HepG2 (cell line): ENCODE data around the gene SGSH. TPM values are rescaled to one million over a fixed set of nuclear protein-coding genes. Genes with fewer than 3 reads are reported as not detected.

Experiments used
- ATAC-seq: fragments of 200-7000 bp; cut with Tn5 transposase; 3 replicates; pipeline ENCODE4 v1.9.1; 2020; ENCODE audit warnings: mild to moderate bottlenecking, moderate library complexity
- BruUV-seq: library from RNA; stranded (reverse); fragments of 400-500 nt; replicated peaks from 2 replicates; lab custom pipeline; 2021; lab: Mats Ljungman, UMichigan
- CTCF ChIA-PET: fragments of 300-600 bp; formaldehyde crosslinking; extraction: SDS; loops from one replicate; lab custom pipeline; 2021; ENCODE audit warnings: low total read pairs, inconsistent platforms, low intra/inter-chr PET ratio; lab: Yijun Ruan, JAX
- POLR2A ChIA-PET: fragments of 350-600 bp; sonication (Branson Sonifier 250); formaldehyde crosslinking; loops from one replicate; lab custom pipeline; 2020; ENCODE audit warnings: antibody characterized with exemption, inconsistent platforms; lab: Yijun Ruan, JAX
- DNase-seq: peaks from one replicate; pipeline ENCODE4 v3.0.0-alpha.2; 2015; ENCODE audit warnings: low spot score
- FAIRE-seq: peaks from 3 replicates; lab custom pipeline; 2011; peaks lifted over from hg19 to GRCh38; lab: Jason Lieb, UNC
- H2AFZ ChIP-seq: one replicate; pipeline ENCODE4 v1.6.1; 2011; ENCODE audit warnings: low read length, inconsistent platforms
- H3K27ac ChIP-seq: fragments of 300-600 bp; 3 replicates; pipeline ENCODE4 v1.8.0; 2011; ENCODE audit warnings: mixed run types, mild to moderate bottlenecking, mixed read lengths, low read length, inconsistent platforms; ENCODE audit not compliant: insufficient read depth; ENCODE audit errors: extremely low read length
- H3K27me3 ChIP-seq, 2 experiments: fragments of 200-600 bp in 1 of 2; 2 replicates in 1 of 2; 3 replicates in 1 of 2; pipeline versions ENCODE4 v1.6.0 to v1.8.0; 2011; ENCODE audit warnings: low read length in 2 of 2, mild to moderate bottlenecking in 2 of 2, moderate library complexity in 2 of 2, inconsistent platforms in 1 of 2; ENCODE audit not compliant: insufficient read depth in 2 of 2, control insufficient read depth in 1 of 2
- H3K36me3 ChIP-seq, 2 experiments: fragments of 200-600 bp in 1 of 2; replicated peaks in 1 of 2; 2 replicates in 1 of 2; 3 replicates in 1 of 2; pipeline versions ENCODE4 v1.5.1 to v1.8.0; 2011; ENCODE audit warnings: low read length in 2 of 2, inconsistent platforms in 1 of 2; ENCODE audit not compliant: insufficient read depth in 2 of 2, control insufficient read depth in 1 of 2
- H3K4me1 ChIP-seq: 2 replicates; pipeline ENCODE4 v1.5.1; 2012; ENCODE audit warnings: low read length, inconsistent platforms; ENCODE audit not compliant: insufficient read depth
- H3K4me2 ChIP-seq: 2 replicates; pipeline ENCODE4 v1.6.0; 2011; ENCODE audit warnings: low read depth, low read length, inconsistent platforms
- H3K4me3 ChIP-seq, 3 experiments: fragments of 200-600 bp in 1 of 3; sonication (generic), shearing (Covaris generic) in 1 of 3; replicated peaks in 1 of 3; 2 replicates each; pipeline ENCODE4 v1.5.1; 2011 to 2016; ENCODE audit warnings: low read length in 3 of 3, inconsistent platforms in 2 of 3, low read depth in 2 of 3, mild to moderate bottlenecking in 2 of 3, control low read depth in 1 of 3, mixed read lengths in 1 of 3; ENCODE audit not compliant: insufficient read depth in 1 of 3
- H3K79me2 ChIP-seq: one replicate; pipeline ENCODE4 v1.6.1; 2011; ENCODE audit warnings: low read length, inconsistent platforms; ENCODE audit not compliant: insufficient read depth
- H3K9ac ChIP-seq: 2 replicates; pipeline ENCODE4 v1.6.0; 2011; ENCODE audit warnings: mild to moderate bottlenecking, low read depth, low read length, inconsistent platforms; ENCODE audit not compliant: insufficient read depth
- H3K9me3 ChIP-seq: 2 replicates; pipeline ENCODE4 v1.5.1; 2012; ENCODE audit warnings: mild to moderate bottlenecking, low read length
- H4K20me1 ChIP-seq: 2 replicates; pipeline ENCODE4 v1.6.0; 2011; ENCODE audit warnings: inconsistent platforms, mild to moderate bottlenecking, low read length, moderate library complexity; ENCODE audit not compliant: insufficient read depth
- CC2D1A ChIP-seq: sonication (generic); formaldehyde crosslinking; IDR thresholded peaks from 2 replicates; pipeline ENCODE4 v1.8.1; 2023; ENCODE audit warnings: mild to moderate bottlenecking, missing genetic modification reagents
- CHD2 ChIP-seq: IDR thresholded peaks from 2 replicates; pipeline ENCODE4 v1.6.1; 2011; ENCODE audit warnings: low read depth, low read length, improper control_type of control experiment
- FOSL1 ChIP-seq: sonication (generic); formaldehyde crosslinking; IDR thresholded peaks from 2 replicates; pipeline ENCODE4 v1.9.0; 2021; ENCODE audit warnings: missing genetic modification reagents, borderline replicate concordance
- KMT2A ChIP-seq: sonication (generic); formaldehyde crosslinking; IDR thresholded peaks from 2 replicates; pipeline ENCODE4 v1.4.0; 2020; ENCODE audit warnings: missing genetic modification reagents
- XBP1 ChIP-seq: sonication (generic); formaldehyde crosslinking; IDR thresholded peaks from 2 replicates; pipeline ENCODE4 v1.5.0; 2020; ENCODE audit warnings: missing genetic modification reagents
- ZBTB38 ChIP-seq: sonication (generic); formaldehyde crosslinking; IDR thresholded peaks from 2 replicates; pipeline ENCODE4 v1.5.1; 2020; ENCODE audit warnings: mild to moderate bottlenecking, missing genetic modification reagents
- ZNF138 ChIP-seq: sonication (generic); formaldehyde crosslinking; IDR thresholded peaks from 2 replicates; pipeline ENCODE4 v1.5.0; 2020; ENCODE audit warnings: mild to moderate bottlenecking, low read depth, missing genetic modification reagents
- ZNF547 ChIP-seq: sonication (generic); formaldehyde crosslinking; IDR thresholded peaks from 2 replicates; pipeline ENCODE4 v1.5.1; 2020; ENCODE audit warnings: mild to moderate bottlenecking, missing genetic modification reagents
- ZNF607 ChIP-seq: sonication (generic); formaldehyde crosslinking; IDR thresholded peaks from 2 replicates; pipeline ENCODE4 v1.5.1; 2020; ENCODE audit warnings: missing genetic modification reagents, mild to moderate bottlenecking, borderline replicate concordance
- ZNF670 ChIP-seq: sonication (generic); formaldehyde crosslinking; IDR thresholded peaks from 2 replicates; pipeline ENCODE4 v1.8.0; 2022; ENCODE audit warnings: mild to moderate bottlenecking, missing genetic modification reagents, borderline replicate concordance
- ZNF672 ChIP-seq: sonication (generic); formaldehyde crosslinking; IDR thresholded peaks from 2 replicates; pipeline ENCODE4 v1.8.1; 2022; ENCODE audit warnings: missing genetic modification reagents
- ZNF780A ChIP-seq: sonication (generic); formaldehyde crosslinking; IDR thresholded peaks from 2 replicates; pipeline ENCODE4 v1.8.0; 2022; ENCODE audit warnings: mild to moderate bottlenecking, missing genetic modification reagents, moderate library complexity
- WGBS: methylation state at CpG from one replicate; pipeline ENCODE4 v1.1.6; 2017; ENCODE audit warnings: low lambda C conversion rate; 5-methylcytosine and 5-hydroxymethylcytosine counted together
- in situ Hi-C: cut with HindIII; loops from 2 replicates; pipeline ENCODE4 v1.10.0; 2017; ENCODE audit warnings: low pct_unique_long_range_greater_than_20kb; ENCODE audit not compliant: extremely low pct_ligation_motif_present
- intact Hi-C: fragments of 100-400 bp; cut with micrococcal nuclease; formaldehyde crosslinking; loops from one replicate; pipeline ENCODE4 v1.10.0; 2022; ENCODE audit not compliant: unreplicated experiment
- polyA plus RNA-seq, 8 experiments: library from polyadenylated mRNA; depleted of rRNA in 3 of 8; stranded (reverse) in 7 of 8; unstranded in 1 of 8; fragments of >200 nt; fragmentation: Illumina TruSeq in 4 of 8; extraction: Trizol in 4 of 8; gene quantifications; 2 replicates each; pipeline versions ENCODE4 v1.2.1 to v1.2.3, GENCODE V29; 2011 to 2016; ENCODE audit warnings: low read depth in 4 of 8, missing spikeins in 1 of 8, mixed read lengths in 1 of 8; ENCODE audit not compliant: insufficient read depth in 1 of 8
- total RNA-seq, 5 experiments: library from RNA; depleted of rRNA; stranded (reverse); fragments of >200 nt; fragmentation: Illumina TruSeq; extraction: Trizol; gene quantifications; 2 replicates each; pipeline ENCODE4 v1.2.3, GENCODE V29; 2016; ENCODE audit warnings: low read depth in 1 of 5
- TF ChIP-seq, protein P1 (sequence below): sonication (generic); formaldehyde crosslinking; IDR thresholded peaks from 2 replicates; pipeline ENCODE4 v1.5.0; 2020; ENCODE audit warnings: missing genetic modification reagents
- TF ChIP-seq, protein P2 (sequence below): sonication (generic); formaldehyde crosslinking; IDR thresholded peaks from 2 replicates; pipeline ENCODE4 v1.4.0; 2020; ENCODE audit warnings: missing genetic modification reagents
- TF ChIP-seq, protein P3 (sequence below): sonication (generic); formaldehyde crosslinking; IDR thresholded peaks from 2 replicates; pipeline ENCODE4 v1.8.0; 2022; ENCODE audit warnings: mild to moderate bottlenecking, missing genetic modification reagents, borderline replicate concordance

Gene SGSH
- total and polyA plus RNA-seq, 2 of the 13 experiments (the other 11 are each of a cell fraction or from before 2014, with no cell fraction given), result 12.2 to 17.6 TPM

DNA sequence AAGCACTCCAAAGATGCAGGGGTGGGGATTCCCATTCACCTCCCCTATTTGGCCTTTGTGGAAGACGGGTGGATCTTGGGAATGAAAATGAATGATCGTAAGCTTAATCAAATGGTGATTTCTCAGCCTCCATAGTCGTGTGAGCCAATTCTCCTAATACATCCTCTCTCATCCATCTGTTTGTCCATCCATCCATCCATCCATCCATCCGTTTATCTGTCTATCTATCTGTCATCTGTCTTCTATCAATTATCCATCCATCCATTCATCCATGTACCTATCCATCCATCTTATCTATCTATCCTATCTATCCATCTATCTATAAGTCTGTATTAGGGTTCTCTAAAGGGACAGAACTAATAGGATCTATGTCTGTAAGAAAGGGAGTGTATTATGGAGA lies 48.3 kb upstream of the SGSH start:
- Histone ChIP-seq H3K27ac (no peak overlapping the region), H3K9ac (no peak overlapping the region), H3K79me2 (peaks cover 6% of the 10 kb centered on the region), H4K20me1 (peaks cover 5% of the 10 kb centered on the region; the same call in 1 of the 2 replicates), H2AFZ (no peak overlapping the region), H3K36me3 (peaks cover 3 to 5% of the 10 kb centered on the region in 2 experiments; a peak in 4 of 5 replicates), H3K27me3 (no peaks in the 10 kb centered on the region), H3K4me2 (no peak overlapping the region), H3K4me1 (peaks cover 16% of the 10 kb centered on the region), H3K9me3 (no peaks in the 10 kb centered on the region), H3K4me3 (no peak overlapping the region)
- intact Hi-C loops (no loop called here), in situ Hi-C loops (no loop called here)
- ATAC-seq (no peak), FAIRE-seq (no peak), DNase-seq (no peak)
- WGBS, result 91% methylated on average over 4 of the region's 4 CpGs
- TF ChIP-seq CC2D1A (CRISPR knock-in tag) (no peak), ZNF138 (CRISPR knock-in tag) (no peak), KMT2A (CRISPR knock-in tag) (no peak), XBP1 (CRISPR knock-in tag) (no peak), ZNF607 (CRISPR knock-in tag) (no peak), ZBTB38 (no peak), ZNF547 (no peak), FOSL1 (CRISPR knock-in tag) (no peak), ZNF780A (CRISPR knock-in tag) (no peak), CHD2 (no peak), ZNF670 (CRISPR knock-in tag) (no peak), ZNF672 (CRISPR knock-in tag) (no peak)
- TF ChIP-seq, protein P1, sequence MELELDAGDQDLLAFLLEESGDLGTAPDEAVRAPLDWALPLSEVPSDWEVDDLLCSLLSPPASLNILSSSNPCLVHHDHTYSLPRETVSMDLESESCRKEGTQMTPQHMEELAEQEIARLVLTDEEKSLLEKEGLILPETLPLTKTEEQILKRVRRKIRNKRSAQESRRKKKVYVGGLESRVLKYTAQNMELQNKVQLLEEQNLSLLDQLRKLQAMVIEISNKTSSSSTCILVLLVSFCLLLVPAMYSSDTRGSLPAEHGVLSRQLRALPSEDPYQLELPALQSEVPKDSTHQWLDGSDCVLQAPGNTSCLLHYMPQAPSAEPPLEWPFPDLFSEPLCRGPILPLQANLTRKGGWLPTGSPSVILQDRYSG (CRISPR knock-in tag), result no peak
- TF ChIP-seq, protein P2, sequence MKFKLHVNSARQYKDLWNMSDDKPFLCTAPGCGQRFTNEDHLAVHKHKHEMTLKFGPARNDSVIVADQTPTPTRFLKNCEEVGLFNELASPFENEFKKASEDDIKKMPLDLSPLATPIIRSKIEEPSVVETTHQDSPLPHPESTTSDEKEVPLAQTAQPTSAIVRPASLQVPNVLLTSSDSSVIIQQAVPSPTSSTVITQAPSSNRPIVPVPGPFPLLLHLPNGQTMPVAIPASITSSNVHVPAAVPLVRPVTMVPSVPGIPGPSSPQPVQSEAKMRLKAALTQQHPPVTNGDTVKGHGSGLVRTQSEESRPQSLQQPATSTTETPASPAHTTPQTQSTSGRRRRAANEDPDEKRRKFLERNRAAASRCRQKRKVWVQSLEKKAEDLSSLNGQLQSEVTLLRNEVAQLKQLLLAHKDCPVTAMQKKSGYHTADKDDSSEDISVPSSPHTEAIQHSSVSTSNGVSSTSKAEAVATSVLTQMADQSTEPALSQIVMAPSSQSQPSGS (CRISPR knock-in tag), result no peak
- TF ChIP-seq, protein P3, sequence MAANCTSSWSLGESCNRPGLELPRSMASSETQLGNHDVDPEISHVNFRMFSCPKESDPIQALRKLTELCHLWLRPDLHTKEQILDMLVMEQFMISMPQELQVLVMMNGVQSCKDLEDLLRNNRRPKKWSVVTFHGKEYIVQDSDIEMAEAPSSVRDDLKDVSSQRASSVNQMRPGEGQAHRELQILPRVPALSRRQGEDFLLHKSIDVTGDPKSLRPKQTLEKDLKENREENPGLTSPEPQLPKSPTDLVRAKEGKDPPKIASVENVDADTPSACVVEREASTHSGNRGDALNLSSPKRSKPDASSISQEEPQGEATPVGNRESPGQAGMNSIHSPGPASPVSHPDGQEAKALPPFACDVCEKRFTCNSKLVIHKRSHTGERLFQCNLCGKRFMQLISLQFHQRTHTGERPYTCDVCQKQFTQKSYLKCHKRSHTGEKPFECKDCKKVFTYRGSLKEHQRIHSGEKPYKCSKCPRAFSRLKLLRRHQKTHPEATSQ (CRISPR knock-in tag), result no peak
- BruUV-seq, result no TSS peak
- CTCF ChIA-PET, result no interaction called here
- POLR2A ChIA-PET, result no interaction called here
